Transverse colon (tissue), 4 donors: ENCODE data around the gene UBE2S. TPM values are rescaled to one million over a fixed set of nuclear protein-coding genes. Genes with fewer than 3 reads are reported as not detected.

Experiments
- DNase-seq: peaks from one replicate; pipeline ENCODE4 v3.0.0-alpha.2; 2019
- H3K27ac ChIP-seq, 4 donors: fragments of 200-600 bp; sonication (generic); 2 replicates each; pipeline ENCODE4 v1.5.1; 2016 to 2018; ENCODE audit warnings: inconsistent platforms in 4 of 4
- H3K27me3 ChIP-seq: fragments of 200-600 bp; sonication (generic); 2 replicates; pipeline ENCODE4 v1.5.1; 2017; ENCODE audit warnings: inconsistent platforms
- H3K36me3 ChIP-seq, 4 donors: fragments of 200-600 bp; sonication (generic); 2 replicates each; pipeline ENCODE4 v1.5.1; 2017 to 2019; ENCODE audit warnings: inconsistent platforms in 4 of 4
- H3K4me1 ChIP-seq, 4 donors: fragments of 200-600 bp; sonication (generic); 2 replicates each; pipeline ENCODE4 v1.5.1; 2017 to 2020; ENCODE audit warnings: inconsistent platforms in 4 of 4
- H3K4me3 ChIP-seq, 4 donors: fragments of 200-600 bp; sonication (generic); 1 replicate in 1 of 4; 2 replicates in 3 of 4; pipeline versions ENCODE4 v1.5.1 to v1.6.1; 2017 to 2019; ENCODE audit warnings: inconsistent platforms in 4 of 4
- H3K9me3 ChIP-seq, 2 donors: fragments of 200-600 bp; sonication (generic); 2 replicates each; pipeline ENCODE4 v1.5.1; 2017 to 2019; ENCODE audit warnings: inconsistent platforms in 2 of 2
- CTCF ChIP-seq, 5 experiments: fragments of 200-600 bp in 3 of 5; fragments of 450-650 bp in 2 of 5; sonication (generic) in 3 of 5; IDR thresholded peaks; 1 replicate in 2 of 5; 2 replicates in 3 of 5; pipeline ENCODE4 v1.5.1; 2016 to 2017; ENCODE audit warnings: antibody characterized with exemption in 5 of 5, inconsistent platforms in 3 of 5, mild to moderate bottlenecking in 2 of 5, moderate library complexity in 1 of 5
- EP300 ChIP-seq: sonication (generic); formaldehyde crosslinking; IDR thresholded peaks from one replicate; pipeline ENCODE4 v1.6.1; 2017; ENCODE audit warnings: antibody characterized with exemption, low read depth
- POLR2A ChIP-seq: fragments of 450-650 bp; IDR thresholded peaks from one replicate; pipeline ENCODE4 v1.6.1; 2016; ENCODE audit warnings: antibody characterized with exemption, mild to moderate bottlenecking, moderate library complexity
- POLR2AphosphoS5 ChIP-seq, 3 donors: sonication (generic); formaldehyde crosslinking; IDR thresholded peaks; one replicate each; pipeline ENCODE4 v1.6.1; 2016; ENCODE audit warnings: antibody characterized with exemption in 3 of 3
- WGBS, 2 donors: methylation state at CpG; one replicate each; pipeline ENCODE4 v1.1.5; 2018; ENCODE audit warnings: low coverage in 1 of 2; 5-methylcytosine and 5-hydroxymethylcytosine counted together
- in situ Hi-C, 4 donors: fragments of 200-750 bp; cut with MboI; loops; one replicate each; pipeline versions ENCODE4 v1.15.0 to v1.15.1; 2017; ENCODE audit warnings: low sequenced_read_pairs in 3 of 4, low pct_ligation_motif_present in 1 of 4, low pct_unique_long_range_greater_than_20kb in 1 of 4
- intact Hi-C: fragments of 100-400 bp; cut with DNase I; formaldehyde crosslinking; loops from one replicate; pipeline ENCODE4 v1.15.1; 2023; ENCODE audit warnings: low total_unique reads
- total RNA-seq, 4 donors: library from RNA; depleted of rRNA; stranded (reverse); fragments of >200 nt; gene quantifications; one replicate each; pipeline ENCODE4 v1.1.0, GENCODE V29; 2016

The UBE2S gene
- total RNA-seq, 4 donors from 2014 or later = 12.4 to 40.8 (median 18.1) TPM

- no peak for DNase-seq
- no peak overlapping the region for H3K27ac ChIP-seq
- H3K9me3 ChIP-seq = no peaks in the 10 kb centered on the region
- in situ Hi-C loops (no loop called here), intact Hi-C loops (no loop called here)
- H3K27me3 ChIP-seq = peaks cover 69% of the 10 kb centered on the region
- 8% methylated on average over 48 of the region's 54 CpGs; no CpG with 5 or more reads in 1 of the 2 donors for WGBS, 2 donors
- peaks cover 3 to 22% (median 15%) of the 10 kb centered on the region in 4 donors for H3K4me1 ChIP-seq
- peak overlapping the region in 2 of 4 donors; percentile 12 to 35 for H3K4me3 ChIP-seq
- no peaks in the 10 kb centered on the region for H3K36me3 ChIP-seq
- TF ChIP-seq POLR2A = no peak
- TF ChIP-seq POLR2AphosphoS5 (IDR thresholded peaks at IDR 0.05) = no peak
- TF ChIP-seq EP300 = no peak
- no peak for TF ChIP-seq CTCF (IDR thresholded peaks at IDR 0.05)
Observed at GRCh38 chr19:55368701-55369563, 38.7 kb downstream of the UBE2S start.

- no peaks in the 10 kb centered on the region for H3K36me3 ChIP-seq
- no peak overlapping the region for H3K27ac ChIP-seq
- no peak for DNase-seq
- H3K9me3 ChIP-seq = no peaks in the 10 kb centered on the region
- TF ChIP-seq POLR2A (no peak), POLR2AphosphoS5 (IDR thresholded peaks at IDR 0.05) (no peak), EP300 (no peak), CTCF (IDR thresholded peaks at IDR 0.05) (no peak)
- intact Hi-C loops = no loop called here
- 72% methylated on average over 10 of the region's 16 CpGs; no CpG with 5 or more reads in 1 of the 2 donors for WGBS, 2 donors
- peaks cover 3 to 17% (median 14%) of the 10 kb centered on the region in 4 donors for H3K4me1 ChIP-seq
- no peak overlapping the region for H3K4me3 ChIP-seq
- peaks cover 61% of the 10 kb centered on the region for H3K27me3 ChIP-seq
- in situ Hi-C loops = no loop called here
Observed at GRCh38 chr19:55368106-55368505, 39.5 kb downstream of the UBE2S start.

- Histone ChIP-seq H3K27ac (no peak overlapping the region), H3K36me3 (no peaks in the 10 kb centered on the region), H3K27me3 (peaks cover 48% of the 10 kb centered on the region), H3K4me1 (peaks cover 3 to 17% (median 14%) of the 10 kb centered on the region in 4 donors), H3K4me3 (no peak overlapping the region), H3K9me3 (no peaks in the 10 kb centered on the region)
- in situ Hi-C loops = no loop called here
- 90% methylated on average over 3 of the region's 3 CpGs; no CpG with 5 or more reads in 1 of the 2 donors for WGBS, 2 donors
- no peak for DNase-seq
- intact Hi-C loops = no loop called here
- TF ChIP-seq EP300 (no peak), POLR2A (no peak), POLR2AphosphoS5 (IDR thresholded peaks at IDR 0.05) (no peak), CTCF (IDR thresholded peaks at IDR 0.05) (no peak)
Observed at GRCh38 chr19:55366790-55367189, 40.8 kb downstream of the UBE2S start.

GRCh38 chr19:55365964-55366363, 41.6 kb downstream of the UBE2S start:
- in situ Hi-C loops (no loop called here), intact Hi-C loops (no loop called here)
- TF ChIP-seq CTCF (IDR thresholded peaks at IDR 0.05) (no peak), POLR2AphosphoS5 (IDR thresholded peaks at IDR 0.05) (no peak), POLR2A (no peak), EP300 (no peak)
- Histone ChIP-seq H3K4me1 (peaks cover 3 to 17% (median 14%) of the 10 kb centered on the region in 4 donors), H3K27ac (no peak overlapping the region), H3K9me3 (no peaks in the 10 kb centered on the region), H3K36me3 (no peaks in the 10 kb centered on the region), H3K4me3 (no peak overlapping the region), H3K27me3 (peaks cover 39% of the 10 kb centered on the region)
- DNase-seq = no peak
- WGBS, 2 donors = 76 to 80% methylated on average over 7 to 16 of the region's 19 CpGs
